HepG2 (cell line): ENCODE results near the gene SFI1. TPM values are rescaled to one million over a fixed set of nuclear protein-coding genes. Genes with fewer than 3 reads are reported as not detected.

Source experiments
- AGO1 ChIP-seq: fragments of 200-400 bp; formaldehyde crosslinking; IDR thresholded peaks from 2 replicates; pipeline ENCODE4 v1.6.1; 2017; ENCODE audit warnings: mild to moderate bottlenecking, low read depth, low read length, moderate library complexity; ENCODE audit not compliant: poor library complexity, severe bottlenecking
- BORCS8-MEF2B ChIP-seq: sonication (generic); formaldehyde crosslinking; IDR thresholded peaks from 2 replicates; pipeline ENCODE4 v1.8.0; 2022; ENCODE audit warnings: mild to moderate bottlenecking, missing genetic modification reagents
- DNMT3B ChIP-seq: conservative IDR thresholded peaks from 2 replicates; pipeline ENCODE4 v1.6.1; 2016; ENCODE audit warnings: missing biosample characterization, control low read depth
- GABPB1 ChIP-seq: IDR thresholded peaks from 2 replicates; pipeline ENCODE4 v1.6.1; 2016; ENCODE audit warnings: mild to moderate bottlenecking, missing genetic modification reagents, moderate library complexity, missing compliant biosample characterization
- HMG20A ChIP-seq: IDR thresholded peaks from 2 replicates; pipeline ENCODE4 v1.6.1; 2016; ENCODE audit warnings: borderline replicate concordance
- HOXA5 ChIP-seq: sonication (generic); formaldehyde crosslinking; IDR thresholded peaks from 2 replicates; pipeline ENCODE4 v1.4.0; 2020; ENCODE audit warnings: missing genetic modification reagents
- KLF11 ChIP-seq: IDR thresholded peaks from 2 replicates; pipeline ENCODE4 v1.6.1; 2016; ENCODE audit warnings: missing compliant biosample characterization
- PRMT3 ChIP-seq: sonication (generic); formaldehyde crosslinking; IDR thresholded peaks from 2 replicates; pipeline ENCODE4 v1.8.1; 2022; ENCODE audit warnings: low read depth, mild to moderate bottlenecking, moderate library complexity, missing genetic modification reagents, borderline replicate concordance
- SMARCE1 ChIP-seq: fragments of 450-650 bp; IDR thresholded peaks from 2 replicates; pipeline ENCODE4 v1.6.1; 2017; ENCODE audit warnings: borderline replicate concordance
- ZBTB1 ChIP-seq: sonication (generic); formaldehyde crosslinking; IDR thresholded peaks from 2 replicates; pipeline ENCODE4 v1.4.0; 2020; ENCODE audit warnings: missing genetic modification reagents, borderline replicate concordance
- ZFP62 ChIP-seq: sonication (generic); formaldehyde crosslinking; IDR thresholded peaks from 2 replicates; pipeline ENCODE4 v1.4.0; 2020; ENCODE audit warnings: missing genetic modification reagents
- ZNF274 ChIP-seq: sonication (generic); formaldehyde crosslinking; IDR thresholded peaks from 2 replicates; pipeline ENCODE4 v1.5.1; 2020; ENCODE audit warnings: mild to moderate bottlenecking, missing genetic modification reagents
- ZNF354B ChIP-seq: sonication (generic); formaldehyde crosslinking; IDR thresholded peaks from 2 replicates; pipeline ENCODE4 v1.8.0; 2022; ENCODE audit warnings: mild to moderate bottlenecking, missing genetic modification reagents
- ZNF367 ChIP-seq: sonication (generic); formaldehyde crosslinking; IDR thresholded peaks from 2 replicates; pipeline ENCODE4 v1.4.0; 2020; ENCODE audit warnings: missing genetic modification reagents, borderline replicate concordance
- ZNF546 ChIP-seq: sonication (generic); formaldehyde crosslinking; conservative IDR thresholded peaks from 2 replicates; pipeline ENCODE4 v1.8.1; 2023; ENCODE audit warnings: mild to moderate bottlenecking, missing genetic modification reagents
- ZSCAN31 ChIP-seq: sonication (generic); formaldehyde crosslinking; IDR thresholded peaks from 2 replicates; pipeline ENCODE4 v1.5.0; 2020; ENCODE audit warnings: low read depth, mild to moderate bottlenecking, missing genetic modification reagents
- polyA plus RNA-seq, 8 experiments: library from polyadenylated mRNA; depleted of rRNA in 3 of 8; stranded (reverse) in 7 of 8; unstranded in 1 of 8; fragments of >200 nt; fragmentation: Illumina TruSeq in 4 of 8; extraction: Trizol in 4 of 8; gene quantifications; 2 replicates each; pipeline versions ENCODE4 v1.2.1 to v1.2.3, GENCODE V29; 2011 to 2016; ENCODE audit warnings: low read depth in 4 of 8, missing spikeins in 1 of 8, mixed read lengths in 1 of 8; ENCODE audit not compliant: insufficient read depth in 1 of 8
- total RNA-seq, 5 experiments: library from RNA; depleted of rRNA; stranded (reverse); fragments of >200 nt; fragmentation: Illumina TruSeq; extraction: Trizol; gene quantifications; 2 replicates each; pipeline ENCODE4 v1.2.3, GENCODE V29; 2016; ENCODE audit warnings: low read depth in 1 of 5
- TF ChIP-seq, protein P1 (sequence below): sonication (generic); formaldehyde crosslinking; conservative IDR thresholded peaks from 2 replicates; pipeline ENCODE4 v1.4.0; 2020; ENCODE audit warnings: missing genetic modification reagents
- TF ChIP-seq, protein P2 (sequence below): IDR thresholded peaks from 2 replicates; pipeline ENCODE4 v1.6.1; 2012; ENCODE audit warnings: low read length, improper control_type of control experiment
- TF ChIP-seq, protein P3 (sequence below): sonication (generic); formaldehyde crosslinking; IDR thresholded peaks from 2 replicates; pipeline ENCODE4 v1.5.1; 2020; ENCODE audit warnings: missing genetic modification reagents, mild to moderate bottlenecking, borderline replicate concordance

The SFI1 gene
- total and polyA plus RNA-seq, 2 of the 13 experiments (the other 11 are each of a cell fraction or from before 2014, with no cell fraction given): 20.5 to 40.1 TPM

DNA sequence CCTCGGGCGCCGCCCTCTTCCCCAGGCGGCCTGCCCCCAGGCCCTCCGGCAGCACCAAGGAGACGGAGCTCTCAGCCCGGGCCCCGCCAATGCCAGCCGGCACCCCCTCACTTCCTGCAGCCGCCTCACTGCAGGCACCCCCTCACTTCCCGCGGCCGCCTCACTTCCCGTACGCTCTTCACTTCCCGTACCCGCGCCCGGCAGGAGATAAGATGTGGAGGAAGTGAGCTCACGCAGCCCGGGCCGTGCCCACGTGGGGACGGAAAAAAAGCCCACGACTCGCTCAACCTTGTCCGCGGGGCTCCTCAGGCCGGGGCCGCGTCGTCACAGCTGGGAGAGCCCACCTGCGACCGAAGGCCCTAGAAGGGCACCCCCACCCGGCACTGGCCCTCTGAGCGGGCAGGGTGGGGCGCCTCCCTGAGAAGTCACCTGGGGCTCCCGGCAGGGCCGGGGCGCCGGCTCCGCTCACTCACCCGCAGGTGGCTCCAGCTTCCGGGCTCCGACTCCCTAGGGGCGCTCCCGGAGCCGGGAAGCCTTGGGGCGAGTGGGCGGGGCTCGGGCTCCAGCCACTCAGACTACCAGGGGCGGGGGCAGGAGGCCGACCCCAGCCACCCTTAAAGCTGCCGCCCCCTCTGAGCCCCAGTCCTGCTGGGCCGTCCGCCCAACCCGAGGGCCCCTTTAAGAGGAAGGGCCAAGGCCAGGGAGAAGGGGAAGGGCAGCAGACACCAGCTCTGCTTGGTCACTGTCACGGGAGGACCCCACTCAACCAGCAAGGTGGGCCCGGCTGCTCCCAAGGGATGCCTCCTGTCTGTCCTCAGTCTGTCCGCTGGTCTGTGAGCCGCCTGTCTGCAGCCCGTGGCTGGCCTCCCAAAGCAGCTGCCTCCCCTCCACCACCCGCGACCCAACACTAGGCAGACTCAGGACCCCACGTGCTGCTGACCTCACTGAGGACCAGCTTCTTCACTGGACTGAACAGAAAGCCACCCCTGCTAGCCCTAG lies 134.3 kb downstream of the SFI1 start (continued):
- TF ChIP-seq, protein P1, sequence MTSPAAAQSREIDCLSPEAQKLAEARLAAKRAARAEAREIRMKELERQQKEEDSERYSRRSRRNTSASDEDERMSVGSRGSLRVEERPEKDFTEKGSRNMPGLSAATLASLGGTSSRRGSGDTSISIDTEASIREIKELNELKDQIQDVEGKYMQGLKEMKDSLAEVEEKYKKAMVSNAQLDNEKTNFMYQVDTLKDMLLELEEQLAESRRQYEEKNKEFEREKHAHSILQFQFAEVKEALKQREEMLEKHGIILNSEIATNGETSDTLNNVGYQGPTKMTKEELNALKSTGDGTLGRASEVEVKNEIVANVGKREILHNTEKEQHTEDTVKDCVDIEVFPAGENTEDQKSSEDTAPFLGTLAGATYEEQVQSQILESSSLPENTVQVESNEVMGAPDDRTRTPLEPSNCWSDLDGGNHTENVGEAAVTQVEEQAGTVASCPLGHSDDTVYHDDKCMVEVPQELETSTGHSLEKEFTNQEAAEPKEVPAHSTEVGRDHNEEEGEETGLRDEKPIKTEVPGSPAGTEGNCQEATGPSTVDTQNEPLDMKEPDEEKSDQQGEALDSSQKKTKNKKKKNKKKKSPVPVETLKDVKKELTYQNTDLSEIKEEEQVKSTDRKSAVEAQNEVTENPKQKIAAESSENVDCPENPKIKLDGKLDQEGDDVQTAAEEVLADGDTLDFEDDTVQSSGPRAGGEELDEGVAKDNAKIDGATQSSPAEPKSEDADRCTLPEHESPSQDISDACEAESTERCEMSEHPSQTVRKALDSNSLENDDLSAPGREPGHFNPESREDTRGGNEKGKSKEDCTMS (CRISPR knock-in tag): no peak
- TF ChIP-seq AGO1 (no peak), ZNF367 (no peak), ZNF274 (CRISPR knock-in tag) (no peak), ZNF546 (CRISPR knock-in tag) (no peak), KLF11 (CRISPR knock-in tag) (no peak), HMG20A (CRISPR knock-in tag) (no peak), ZSCAN31 (CRISPR knock-in tag) (no peak), HOXA5 (CRISPR knock-in tag) (0 out of 2 replicates have a peak, but pooled peaks have one; percentile 39), ZFP62 (no peak), SMARCE1 (no peak), DNMT3B (no peak), ZNF354B (CRISPR knock-in tag) (0 out of 2 replicates have a peak, but pooled peaks have one; percentile 36), GABPB1 (peak; percentile 85), BORCS8-MEF2B (no peak; the same call in 1 of the 2 replicates), PRMT3 (no peak), ZBTB1 (CRISPR knock-in tag) (no peak)
- TF ChIP-seq, protein P2, sequence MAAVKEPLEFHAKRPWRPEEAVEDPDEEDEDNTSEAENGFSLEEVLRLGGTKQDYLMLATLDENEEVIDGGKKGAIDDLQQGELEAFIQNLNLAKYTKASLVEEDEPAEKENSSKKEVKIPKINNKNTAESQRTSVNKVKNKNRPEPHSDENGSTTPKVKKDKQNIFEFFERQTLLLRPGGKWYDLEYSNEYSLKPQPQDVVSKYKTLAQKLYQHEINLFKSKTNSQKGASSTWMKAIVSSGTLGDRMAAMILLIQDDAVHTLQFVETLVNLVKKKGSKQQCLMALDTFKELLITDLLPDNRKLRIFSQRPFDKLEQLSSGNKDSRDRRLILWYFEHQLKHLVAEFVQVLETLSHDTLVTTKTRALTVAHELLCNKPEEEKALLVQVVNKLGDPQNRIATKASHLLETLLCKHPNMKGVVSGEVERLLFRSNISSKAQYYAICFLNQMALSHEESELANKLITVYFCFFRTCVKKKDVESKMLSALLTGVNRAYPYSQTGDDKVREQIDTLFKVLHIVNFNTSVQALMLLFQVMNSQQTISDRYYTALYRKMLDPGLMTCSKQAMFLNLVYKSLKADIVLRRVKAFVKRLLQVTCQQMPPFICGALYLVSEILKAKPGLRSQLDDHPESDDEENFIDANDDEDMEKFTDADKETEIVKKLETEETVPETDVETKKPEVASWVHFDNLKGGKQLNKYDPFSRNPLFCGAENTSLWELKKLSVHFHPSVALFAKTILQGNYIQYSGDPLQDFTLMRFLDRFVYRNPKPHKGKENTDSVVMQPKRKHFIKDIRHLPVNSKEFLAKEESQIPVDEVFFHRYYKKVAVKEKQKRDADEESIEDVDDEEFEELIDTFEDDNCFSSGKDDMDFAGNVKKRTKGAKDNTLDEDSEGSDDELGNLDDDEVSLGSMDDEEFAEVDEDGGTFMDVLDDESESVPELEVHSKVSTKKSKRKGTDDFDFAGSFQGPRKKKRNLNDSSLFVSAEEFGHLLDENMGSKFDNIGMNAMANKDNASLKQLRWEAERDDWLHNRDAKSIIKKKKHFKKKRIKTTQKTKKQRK: no peak
- TF ChIP-seq, protein P3, sequence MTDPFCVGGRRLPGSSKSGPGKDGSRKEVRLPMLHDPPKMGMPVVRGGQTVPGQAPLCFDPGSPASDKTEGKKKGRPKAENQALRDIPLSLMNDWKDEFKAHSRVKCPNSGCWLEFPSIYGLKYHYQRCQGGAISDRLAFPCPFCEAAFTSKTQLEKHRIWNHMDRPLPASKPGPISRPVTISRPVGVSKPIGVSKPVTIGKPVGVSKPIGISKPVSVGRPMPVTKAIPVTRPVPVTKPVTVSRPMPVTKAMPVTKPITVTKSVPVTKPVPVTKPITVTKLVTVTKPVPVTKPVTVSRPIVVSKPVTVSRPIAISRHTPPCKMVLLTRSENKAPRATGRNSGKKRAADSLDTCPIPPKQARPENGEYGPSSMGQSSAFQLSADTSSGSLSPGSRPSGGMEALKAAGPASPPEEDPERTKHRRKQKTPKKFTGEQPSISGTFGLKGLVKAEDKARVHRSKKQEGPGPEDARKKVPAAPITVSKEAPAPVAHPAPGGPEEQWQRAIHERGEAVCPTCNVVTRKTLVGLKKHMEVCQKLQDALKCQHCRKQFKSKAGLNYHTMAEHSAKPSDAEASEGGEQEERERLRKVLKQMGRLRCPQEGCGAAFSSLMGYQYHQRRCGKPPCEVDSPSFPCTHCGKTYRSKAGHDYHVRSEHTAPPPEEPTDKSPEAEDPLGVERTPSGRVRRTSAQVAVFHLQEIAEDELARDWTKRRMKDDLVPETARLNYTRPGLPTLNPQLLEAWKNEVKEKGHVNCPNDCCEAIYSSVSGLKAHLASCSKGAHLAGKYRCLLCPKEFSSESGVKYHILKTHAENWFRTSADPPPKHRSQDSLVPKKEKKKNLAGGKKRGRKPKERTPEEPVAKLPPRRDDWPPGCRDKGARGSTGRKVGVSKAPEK (CRISPR knock-in tag): no peak
